AG20443 (cell line): ENCODE measurements around the gene RRP12.
A peak's percentile ranks its signal among the peaks of the same experiment; 100 is the strongest.
"Not testable (repeated sequence)": the region's sequence is repeated elsewhere in the genome, so short reads cannot be mapped to it uniquely, and the experiment has no call there.

Experiments
- DNase-seq: peaks from one replicate; pipeline ENCODE4 v3.0.0; 2012; ENCODE audit warnings: low spot score, mixed read lengths

RRP12 gene

GRCh38 chr10:97406483-97406882 lies 5.3 kb upstream of the RRP12 start:
- not testable (repeated sequence) for DNase-seq

- no peak for DNase-seq
Observed at GRCh38 chr10:97406064-97406463, 4.9 kb upstream of the RRP12 start.

- DNase-seq: no peak
Observed at GRCh38 chr10:97404044-97404443, 2.9 kb upstream of the RRP12 start.

- DNase-seq: no peak
Observed at GRCh38 chr10:97401455-97401919, 347 bp upstream of the RRP12 start.

GRCh38 chr10:97399843-97400545 lies 1.1 kb downstream of the RRP12 start:
- peak; percentile 79 for DNase-seq

- DNase-seq: no peak
Observed at GRCh38 chr10:97396056-97396455, 5.1 kb downstream of the RRP12 start.

GRCh38 chr10:97393034-97393573 lies 8.0 kb downstream of the RRP12 start:
- DNase-seq: no peak

GRCh38 chr10:97390091-97390490 lies 11.0 kb downstream of the RRP12 start:
- DNase-seq: no peak

- DNase-seq: no peak
Observed at GRCh38 chr10:97388152-97388551, 13.0 kb downstream of the RRP12 start.

- DNase-seq: no peak
Observed at GRCh38 chr10:97385565-97385964, 15.6 kb downstream of the RRP12 start.

- DNase-seq: no peak
Observed at GRCh38 chr10:97384641-97385040, 16.5 kb downstream of the RRP12 start.

- DNase-seq: no peak
Observed at GRCh38 chr10:97384156-97384555, 17.0 kb downstream of the RRP12 start.

GRCh38 chr10:97383159-97383558 lies 18.0 kb downstream of the RRP12 start:
- no peak for DNase-seq

- no peak for DNase-seq
Observed at GRCh38 chr10:97381626-97382025, 19.5 kb downstream of the RRP12 start.

GRCh38 chr10:97380516-97380915 lies 20.6 kb downstream of the RRP12 start:
- no peak for DNase-seq

GRCh38 chr10:97378933-97379921 lies 21.9 kb downstream of the RRP12 start:
- DNase-seq: no peak

GRCh38 chr10:97376413-97376812 lies 24.7 kb downstream of the RRP12 start:
- DNase-seq: no peak

- no peak for DNase-seq
Observed at GRCh38 chr10:97373456-97373855, 27.7 kb downstream of the RRP12 start.

GRCh38 chr10:97372233-97372875 lies 28.8 kb downstream of the RRP12 start:
- no peak for DNase-seq

GRCh38 chr10:97371696-97372095 lies 29.4 kb downstream of the RRP12 start:
- no peak for DNase-seq

GRCh38 chr10:97367126-97367649 lies 34.0 kb downstream of the RRP12 start:
- DNase-seq: no peak

GRCh38 chr10:97366572-97366971 lies 34.6 kb downstream of the RRP12 start:
- no peak for DNase-seq
